GM19238 (cell line): ENCODE results near the gene ABHD11.

Experiments used
- DNase-seq: peaks from one replicate; pipeline ENCODE4 v3.0.0; 2011; ENCODE audit warnings: low spot score; ENCODE audit not compliant: insufficient read length

Gene ABHD11

GRCh38 chr7:73701357-73701995 is 37.1 kb downstream of the ABHD11 start:
- DNase-seq: no peak

- no peak for DNase-seq
Observed at GRCh38 chr7:73700581-73701134, 37.9 kb downstream of the ABHD11 start.

DNA sequence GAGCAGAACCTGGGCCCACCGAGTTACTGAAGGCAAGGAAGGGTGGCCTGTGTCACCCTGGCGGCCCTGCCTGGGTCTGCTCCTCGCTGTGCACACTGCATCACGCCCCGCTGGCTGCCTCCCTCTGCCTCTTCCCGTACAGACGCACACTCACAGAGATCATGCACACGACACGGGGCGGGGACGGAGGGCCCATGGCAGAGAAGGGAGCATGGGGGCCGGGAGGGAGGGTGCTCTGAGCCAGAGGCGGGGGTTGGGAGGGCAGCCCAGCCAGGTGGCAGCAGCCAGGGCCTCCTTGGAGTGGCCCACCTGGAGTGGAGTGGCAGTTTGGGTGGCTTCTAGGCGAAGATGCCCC is 38.6 kb downstream of the ABHD11 start:
- no peak for DNase-seq

DNA sequence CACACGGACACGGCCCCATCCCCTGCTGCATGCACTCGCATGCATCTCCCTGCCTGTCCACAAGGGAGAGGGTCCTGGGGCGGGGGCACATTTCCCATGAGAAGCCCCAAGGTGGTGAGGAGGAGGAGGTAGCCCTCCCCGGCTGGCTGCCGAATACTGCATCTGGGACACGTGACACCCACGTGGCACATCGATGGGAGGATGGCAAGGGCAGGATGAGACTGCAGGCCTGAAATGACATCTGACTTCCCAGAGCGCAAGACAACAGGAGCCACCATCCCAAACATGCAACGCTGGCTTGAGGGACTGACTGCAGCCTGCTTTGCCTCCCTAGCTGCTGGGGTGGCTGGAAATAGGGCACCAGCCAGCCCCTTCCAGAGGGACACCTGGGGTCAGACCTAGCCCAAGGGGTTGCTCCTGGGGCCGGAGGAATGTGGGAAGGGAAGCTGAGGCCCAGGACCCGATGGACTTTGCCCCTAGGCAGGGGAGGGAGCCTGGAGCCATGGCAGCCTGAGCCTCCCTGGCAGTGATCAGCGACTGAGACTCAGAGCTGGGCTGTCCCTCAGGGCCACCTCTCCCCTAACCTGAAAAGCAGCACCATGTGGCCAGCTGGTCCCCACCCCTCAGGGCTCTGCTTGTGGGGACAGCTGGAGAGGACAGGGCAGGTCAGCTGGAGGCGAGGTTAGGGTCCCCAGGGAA is 39.1 kb downstream of the ABHD11 start:
- no peak for DNase-seq

DNA sequence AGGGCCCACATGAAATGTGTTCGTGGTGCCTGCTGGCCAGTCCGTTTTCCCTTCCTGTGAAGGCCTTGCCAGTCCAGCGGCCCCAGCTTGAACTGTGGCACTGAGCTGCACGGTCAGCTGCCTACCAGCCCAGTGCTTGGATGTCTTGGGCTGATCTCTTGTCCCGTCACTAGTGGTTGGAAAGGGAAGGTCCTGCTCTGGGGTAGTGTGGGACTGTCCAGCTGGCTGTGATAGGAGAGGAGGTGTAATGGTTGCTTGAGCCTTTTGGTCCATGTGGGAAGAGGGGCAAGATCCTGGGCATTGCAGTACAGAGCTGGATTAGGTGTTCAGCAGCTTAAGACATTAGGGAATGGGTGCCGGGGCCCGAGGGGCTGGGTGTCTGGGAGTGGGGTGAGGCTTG is 40.2 kb downstream of the ABHD11 start:
- no peak for DNase-seq

DNA sequence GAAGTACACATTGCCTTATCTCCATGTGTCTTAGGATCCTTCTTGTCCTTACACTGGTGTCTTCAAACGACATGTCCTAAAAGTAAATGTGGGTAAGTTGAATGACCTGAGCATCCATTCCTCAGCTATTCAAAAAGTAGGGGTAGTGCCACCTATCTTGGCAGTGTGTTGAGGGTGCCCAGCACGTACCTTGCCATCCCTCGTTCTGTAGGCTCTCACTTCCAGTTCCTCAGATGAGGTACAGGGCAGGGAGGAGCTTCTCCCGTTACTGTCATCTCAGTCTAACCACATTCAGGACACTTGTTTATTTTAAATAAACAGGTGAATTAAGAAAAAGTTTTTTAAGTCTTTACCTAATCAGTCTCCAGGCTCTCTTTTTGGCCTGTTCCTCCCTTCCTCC is 42.2 kb downstream of the ABHD11 start:
- no peak for DNase-seq

GRCh38 chr7:73690646-73691045 is 48.0 kb downstream of the ABHD11 start:
- no peak for DNase-seq

DNA sequence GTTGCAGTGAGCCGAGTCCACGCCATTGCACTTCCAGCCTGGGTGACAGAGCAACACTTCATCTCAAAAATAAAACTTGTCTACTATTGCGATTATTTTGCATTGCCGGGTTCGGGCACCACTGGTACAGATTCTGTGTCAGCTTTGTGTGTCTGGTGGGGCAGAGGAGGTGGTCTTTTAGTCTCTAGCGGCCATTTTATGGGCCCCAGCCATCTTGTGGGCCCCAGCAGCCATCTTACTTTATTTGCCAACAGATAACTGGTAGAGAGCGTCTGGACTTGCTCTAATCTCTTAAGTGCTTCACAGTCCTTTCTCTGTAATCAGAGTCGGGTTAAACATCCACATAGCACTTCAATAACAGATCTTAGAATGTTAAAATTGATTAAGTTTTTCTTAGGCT is 50.3 kb downstream of the ABHD11 start:
- DNase-seq: no peak
